HepG2 (cell line): Measurements from ENCODE around the gene AMIGO3. TPM values are rescaled to one million over a fixed set of nuclear protein-coding genes. Genes with fewer than 3 reads are reported as not detected.
A peak's percentile ranks its signal among the peaks of the same experiment; 100 is the strongest.

Source experiments
- BCL6 ChIP-seq: IDR thresholded peaks from 2 replicates; pipeline ENCODE4 v1.6.1; 2016; ENCODE audit warnings: missing genetic modification reagents, missing compliant biosample characterization
- CBX5 ChIP-seq: sonication (generic); formaldehyde crosslinking; IDR thresholded peaks from 2 replicates; pipeline ENCODE4 v1.4.0; 2020; ENCODE audit warnings: missing genetic modification reagents, borderline replicate concordance
- CCDC6 ChIP-seq: sonication (generic); formaldehyde crosslinking; IDR thresholded peaks from 2 replicates; pipeline ENCODE4 v1.8.1; 2022; ENCODE audit warnings: mild to moderate bottlenecking, missing genetic modification reagents, moderate library complexity
- CEBPG ChIP-seq: IDR thresholded peaks from 2 replicates; pipeline ENCODE4 v1.6.1; 2016
- DR1 ChIP-seq: sonication (generic); formaldehyde crosslinking; IDR thresholded peaks from 2 replicates; pipeline ENCODE4 v1.8.0; 2021; ENCODE audit warnings: mild to moderate bottlenecking, missing genetic modification reagents, inconsistent platforms
- ELF4 ChIP-seq: sonication (generic); formaldehyde crosslinking; IDR thresholded peaks from 2 replicates; pipeline ENCODE4 v1.5.0; 2020; ENCODE audit warnings: missing genetic modification reagents, mild to moderate bottlenecking, moderate library complexity, borderline replicate concordance
- ESRRA ChIP-seq: sonication (generic); formaldehyde crosslinking; IDR thresholded peaks from 2 replicates; pipeline ENCODE4 v1.5.1; 2020; ENCODE audit warnings: mild to moderate bottlenecking, low read depth, missing genetic modification reagents
- FOXA3 ChIP-seq: IDR thresholded peaks from 2 replicates; pipeline ENCODE4 v1.6.1; 2016; ENCODE audit warnings: missing genetic modification reagents, missing compliant biosample characterization
- GABPB1 ChIP-seq: IDR thresholded peaks from 2 replicates; pipeline ENCODE4 v1.6.1; 2016; ENCODE audit warnings: mild to moderate bottlenecking, missing genetic modification reagents, moderate library complexity, missing compliant biosample characterization
- GATAD2A ChIP-seq: IDR thresholded peaks from 2 replicates; pipeline ENCODE4 v1.6.1; 2016
- HDAC1 ChIP-seq: sonication (generic); formaldehyde crosslinking; IDR thresholded peaks from 2 replicates; pipeline ENCODE4 v1.5.1; 2020; ENCODE audit warnings: mild to moderate bottlenecking, missing genetic modification reagents
- IRF2 ChIP-seq: IDR thresholded peaks from 2 replicates; pipeline ENCODE4 v1.6.1; 2018; ENCODE audit warnings: missing genetic modification reagents, missing compliant biosample characterization
- KDM5A ChIP-seq: fragments of 200-600 bp; sonication (generic); IDR thresholded peaks from 2 replicates; pipeline ENCODE4 v1.7.0; 2018; ENCODE audit warnings: antibody characterized with exemption, mild to moderate bottlenecking, low read length, borderline replicate concordance
- KLF6 ChIP-seq: IDR thresholded peaks from 2 replicates; pipeline ENCODE4 v1.8.0; 2016; ENCODE audit warnings: missing biosample characterization, missing genetic modification reagents
- MAF1 ChIP-seq: sonication (generic); formaldehyde crosslinking; IDR thresholded peaks from 2 replicates; pipeline ENCODE4 v1.5.0; 2020; ENCODE audit warnings: missing genetic modification reagents, borderline replicate concordance
- MAX ChIP-seq: IDR thresholded peaks from 2 replicates; pipeline ENCODE4 v1.6.1; 2012; ENCODE audit warnings: inconsistent platforms
- MNT ChIP-seq: fragments of 450-650 bp; IDR thresholded peaks from 2 replicates; pipeline ENCODE4 v1.6.1; 2016
- MXD3 ChIP-seq: IDR thresholded peaks from 2 replicates; pipeline ENCODE4 v1.6.1; 2016; ENCODE audit warnings: mild to moderate bottlenecking, missing biosample characterization, missing genetic modification reagents
- MXD4 ChIP-seq: IDR thresholded peaks from 2 replicates; pipeline ENCODE4 v1.6.1; 2016; ENCODE audit warnings: mild to moderate bottlenecking, missing biosample characterization, missing genetic modification reagents
- NCOR1 ChIP-seq: fragments of 200-600 bp; sonication (generic); IDR thresholded peaks from 2 replicates; pipeline ENCODE4 v1.7.0; 2017; ENCODE audit warnings: antibody characterized with exemption, low read length, borderline replicate concordance
- NFYC ChIP-seq: IDR thresholded peaks from 2 replicates; pipeline ENCODE4 v1.6.1; 2016; ENCODE audit warnings: missing genetic modification reagents, missing compliant biosample characterization
- NR2C2 ChIP-seq: sonication (generic); formaldehyde crosslinking; IDR thresholded peaks from 2 replicates; pipeline ENCODE4 v1.4.0; 2020; ENCODE audit warnings: missing genetic modification reagents, mild to moderate bottlenecking, moderate library complexity, borderline replicate concordance
- NR2F2 ChIP-seq: IDR thresholded peaks from 2 replicates; pipeline ENCODE4 v1.6.1; 2012; ENCODE audit warnings: low read depth, inconsistent platforms, borderline replicate concordance
- PPARG ChIP-seq: conservative IDR thresholded peaks from 2 replicates; pipeline ENCODE4 v1.6.1; 2016; ENCODE audit warnings: missing biosample characterization, missing genetic modification reagents
- RFXAP ChIP-seq: sonication (generic); formaldehyde crosslinking; IDR thresholded peaks from 2 replicates; pipeline ENCODE4 v1.4.0; 2020; ENCODE audit warnings: missing genetic modification reagents, borderline replicate concordance
- SPEN ChIP-seq: sonication (generic); formaldehyde crosslinking; IDR thresholded peaks from 2 replicates; pipeline ENCODE4 v1.5.1; 2020; ENCODE audit warnings: low read depth, mild to moderate bottlenecking, missing genetic modification reagents
- ZC3H4 ChIP-seq: sonication (generic); formaldehyde crosslinking; IDR thresholded peaks from 2 replicates; pipeline ENCODE4 v1.4.0; 2020; ENCODE audit warnings: missing genetic modification reagents, borderline replicate concordance
- ZEB1 ChIP-seq: IDR thresholded peaks from 2 replicates; pipeline ENCODE4 v1.6.1; 2012; ENCODE audit warnings: mild to moderate bottlenecking, low read depth, inconsistent platforms; ENCODE audit not compliant: insufficient replicate concordance
- ZNF143 ChIP-seq: sonication (generic); formaldehyde crosslinking; IDR thresholded peaks from 2 replicates; pipeline ENCODE4 v1.4.0; 2020; ENCODE audit warnings: missing genetic modification reagents
- ZNF501 ChIP-seq: sonication (generic); formaldehyde crosslinking; IDR thresholded peaks from 2 replicates; pipeline ENCODE4 v1.5.1; 2020; ENCODE audit warnings: mild to moderate bottlenecking, moderate library complexity, missing genetic modification reagents
- ZNF614 ChIP-seq: IDR thresholded peaks from 2 replicates; pipeline ENCODE4 v1.6.1; 2018; ENCODE audit warnings: missing biosample characterization, missing genetic modification reagents, inconsistent platforms, borderline replicate concordance
- polyA plus RNA-seq, 8 experiments: library from polyadenylated mRNA; depleted of rRNA in 3 of 8; stranded (reverse) in 7 of 8; unstranded in 1 of 8; fragments of >200 nt; fragmentation: Illumina TruSeq in 4 of 8; extraction: Trizol in 4 of 8; gene quantifications; 2 replicates each; pipeline versions ENCODE4 v1.2.1 to v1.2.3, GENCODE V29; 2011 to 2016; ENCODE audit warnings: low read depth in 4 of 8, missing spikeins in 1 of 8, mixed read lengths in 1 of 8; ENCODE audit not compliant: insufficient read depth in 1 of 8
- total RNA-seq, 5 experiments: library from RNA; depleted of rRNA; stranded (reverse); fragments of >200 nt; fragmentation: Illumina TruSeq; extraction: Trizol; gene quantifications; 2 replicates each; pipeline ENCODE4 v1.2.3, GENCODE V29; 2016; ENCODE audit warnings: low read depth in 1 of 5

The AMIGO3 gene
- total and polyA plus RNA-seq, 2 of the 13 experiments (the other 11 are each of a cell fraction or from before 2014, with no cell fraction given), result 0.35 TPM; not detected in 1

GRCh38 chr3:49688338-49689045, 31.0 kb downstream of the AMIGO3 start (continued):
- TF ChIP-seq MAF1 (CRISPR knock-in tag) (0 out of 2 replicates have a peak, but pooled peaks have one; percentile 39), ZNF614 (peak; percentile 65), ELF4 (0 out of 2 replicates have a peak, but pooled peaks have one; percentile 45), NR2C2 (CRISPR knock-in tag) (peak; percentile 17), HDAC1 (CRISPR knock-in tag) (peak; percentile 28; the same call in 1 of the 2 replicates), DR1 (peak; percentile 73; the same call in 1 of the 2 replicates), RFXAP (CRISPR knock-in tag) (peak; percentile 82; the same call in 1 of the 2 replicates), MAX (peak; percentile 80), CEBPG (CRISPR knock-in tag) (peak; percentile 74), PPARG (CRISPR knock-in tag) (peak; percentile 43; the same call in 1 of the 2 replicates), GATAD2A (CRISPR knock-in tag) (peak; percentile 65), KDM5A (peak; percentile 12; the same call in 1 of the 2 replicates), NFYC (CRISPR knock-in tag) (peak; percentile 71), NCOR1 (peak; percentile 43; the same call in 1 of the 2 replicates), SPEN (CRISPR knock-in tag) (peak; percentile 63; the same call in 1 of the 2 replicates), NR2F2 (peak; percentile 53; the same call in 1 of the 2 replicates), MXD4 (CRISPR knock-in tag) (peak; percentile 79; the same call in 1 of the 2 replicates), CBX5 (CRISPR knock-in tag) (peak; percentile 58; the same call in 1 of the 2 replicates), IRF2 (CRISPR knock-in tag) (peak; percentile 56; the same call in 1 of the 2 replicates), ZNF501 (peak; percentile 4), FOXA3 (CRISPR knock-in tag) (peak; percentile 54), GABPB1 (CRISPR knock-in tag) (peak; percentile 70), CCDC6 (CRISPR knock-in tag) (peak; percentile 72; the same call in 1 of the 2 replicates), ESRRA (CRISPR knock-in tag) (peak; percentile 65), ZC3H4 (CRISPR knock-in tag) (0 out of 2 replicates have a peak, but pooled peaks have one; percentile 5), BCL6 (CRISPR knock-in tag) (peak; percentile 33; the same call in 1 of the 2 replicates), MXD3 (peak; percentile 69; the same call in 1 of the 2 replicates), MNT (0 out of 2 replicates have a peak, but pooled peaks have one; percentile 3), KLF6 (CRISPR knock-in tag) (peak; percentile 71), ZNF143 (CRISPR knock-in tag) (peak; percentile 47; the same call in 1 of the 2 replicates), ZEB1 (peak; percentile 40)
